HUES64 (cell line): ENCODE data around the gene WRAP53.

Experiments used
- H3K27ac ChIP-seq: 2 replicates; pipeline ENCODE4 v1.7.0; 2013; ENCODE audit warnings: low read depth, low read length, inconsistent platforms
- H3K27me3 ChIP-seq: 2 replicates; pipeline ENCODE4 v1.6.1; 2013; ENCODE audit warnings: mild to moderate bottlenecking, low read length; ENCODE audit not compliant: insufficient read depth
- H3K36me3 ChIP-seq: 2 replicates; pipeline ENCODE4 v1.6.1; 2013; ENCODE audit warnings: mild to moderate bottlenecking, low read length; ENCODE audit not compliant: insufficient read depth
- H3K4me1 ChIP-seq: 2 replicates; pipeline ENCODE4 v1.6.1; 2013; ENCODE audit warnings: mild to moderate bottlenecking, low read length, moderate library complexity; ENCODE audit not compliant: insufficient read depth
- H3K4me3 ChIP-seq: 2 replicates; pipeline ENCODE4 v1.5.1; 2013; ENCODE audit warnings: mild to moderate bottlenecking, low read length, moderate library complexity
- H3K9ac ChIP-seq: 2 replicates; pipeline ENCODE4 v1.6.1; 2013; ENCODE audit warnings: mild to moderate bottlenecking, low read depth, low read length
- H3K9me3 ChIP-seq: 2 replicates; pipeline ENCODE4 v1.6.1; 2013; ENCODE audit warnings: low read depth, low read length; ENCODE audit not compliant: insufficient read depth
- whole genome bisulfite sequencing: fragments of 150-250, 120-280 bp; methylation state at CpG from one replicate; pipeline ENCODE4 v1.1.7; 2013; ENCODE audit warnings: missing lambda C conversion rate; 5-methylcytosine and 5-hydroxymethylcytosine counted together

Gene WRAP53

GRCh38 chr17:7729816-7730215 is 41.5 kb downstream of the WRAP53 start:
- Histone ChIP-seq H3K4me3 (no peak overlapping the region), H3K27ac (no peak overlapping the region), H3K4me1 (no peaks in the 10 kb centered on the region), H3K27me3 (no peaks in the 10 kb centered on the region), H3K36me3 (no peaks in the 10 kb centered on the region), H3K9ac (no peak overlapping the region), H3K9me3 (no peaks in the 10 kb centered on the region)
- 63% methylated on average over 1 of the region's 1 CpG for WGBS

- WGBS = 94% methylated on average over 14 of the region's 14 CpGs
- H3K27me3 ChIP-seq = peaks cover 10% of the 10 kb centered on the region; the same call in 1 of the 2 replicates
- H3K4me1 ChIP-seq = no peaks in the 10 kb centered on the region
- H3K9me3 ChIP-seq = no peaks in the 10 kb centered on the region
- H3K4me3 ChIP-seq = no peak overlapping the region
- no peaks in the 10 kb centered on the region for H3K36me3 ChIP-seq
- no peak overlapping the region for H3K9ac ChIP-seq
- H3K27ac ChIP-seq = no peak overlapping the region
Measured at GRCh38 chr17:7732981-7733539, 44.8 kb downstream of the WRAP53 start.

GRCh38 chr17:7737601-7738000 is 49.3 kb downstream of the WRAP53 start:
- H3K27ac ChIP-seq = no peak overlapping the region
- H3K27me3 ChIP-seq = peaks cover 13% of the 10 kb centered on the region; the same call in 1 of the 2 replicates
- no peaks in the 10 kb centered on the region for H3K9me3 ChIP-seq
- H3K9ac ChIP-seq = no peak overlapping the region
- H3K36me3 ChIP-seq = no peaks in the 10 kb centered on the region
- 91% methylated on average over 5 of the region's 5 CpGs for WGBS
- no peak overlapping the region for H3K4me3 ChIP-seq
- no peaks in the 10 kb centered on the region for H3K4me1 ChIP-seq

GRCh38 chr17:7739746-7740145 is 51.5 kb downstream of the WRAP53 start:
- H3K9ac ChIP-seq = no peak overlapping the region
- peaks cover 13% of the 10 kb centered on the region; the same call in 1 of the 2 replicates for H3K27me3 ChIP-seq
- no peaks in the 10 kb centered on the region for H3K36me3 ChIP-seq
- H3K4me1 ChIP-seq = no peaks in the 10 kb centered on the region
- no peaks in the 10 kb centered on the region for H3K9me3 ChIP-seq
- 83% methylated on average over 14 of the region's 14 CpGs for WGBS
- no peak overlapping the region for H3K27ac ChIP-seq
- H3K4me3 ChIP-seq = no peak overlapping the region

GRCh38 chr17:7740481-7741001 is 52.3 kb downstream of the WRAP53 start:
- Histone ChIP-seq H3K9ac (no peak overlapping the region), H3K36me3 (no peaks in the 10 kb centered on the region), H3K9me3 (no peaks in the 10 kb centered on the region), H3K27ac (no peak overlapping the region), H3K4me3 (no peak overlapping the region), H3K4me1 (no peaks in the 10 kb centered on the region), H3K27me3 (peaks cover 13% of the 10 kb centered on the region; the same call in 1 of the 2 replicates)
- WGBS = 92% methylated on average over 42 of the region's 42 CpGs

GRCh38 chr17:7742729-7743128 is 54.5 kb downstream of the WRAP53 start:
- no peak overlapping the region for H3K27ac ChIP-seq
- peaks cover 5% of the 10 kb centered on the region; the same call in 1 of the 2 replicates for H3K27me3 ChIP-seq
- no peaks in the 10 kb centered on the region for H3K9me3 ChIP-seq
- no peak overlapping the region for H3K4me3 ChIP-seq
- H3K36me3 ChIP-seq = no peaks in the 10 kb centered on the region
- WGBS = 94% methylated on average over 10 of the region's 10 CpGs
- no peaks in the 10 kb centered on the region for H3K4me1 ChIP-seq
- H3K9ac ChIP-seq = no peak overlapping the region

- Histone ChIP-seq H3K9ac (no peak overlapping the region), H3K27ac (no peak overlapping the region), H3K36me3 (no peaks in the 10 kb centered on the region), H3K4me1 (no peaks in the 10 kb centered on the region), H3K4me3 (no peak overlapping the region), H3K27me3 (peaks cover 3% of the 10 kb centered on the region; the same call in 1 of the 2 replicates), H3K9me3 (no peaks in the 10 kb centered on the region)
- WGBS = 91% methylated on average over 8 of the region's 8 CpGs
Measured at GRCh38 chr17:7744416-7744815, 56.1 kb downstream of the WRAP53 start.

GRCh38 chr17:7745748-7746470 is 57.6 kb downstream of the WRAP53 start:
- Histone ChIP-seq H3K4me3 (no peak overlapping the region), H3K9ac (no peak overlapping the region), H3K36me3 (no peaks in the 10 kb centered on the region), H3K27ac (no peak overlapping the region), H3K4me1 (no peaks in the 10 kb centered on the region), H3K27me3 (no peaks in the 10 kb centered on the region), H3K9me3 (no peaks in the 10 kb centered on the region)
- WGBS = 58% methylated on average over 6 of the region's 7 CpGs

GRCh38 chr17:7747635-7748071 is 59.4 kb downstream of the WRAP53 start:
- no peaks in the 10 kb centered on the region for H3K27me3 ChIP-seq
- WGBS = 85% methylated on average over 3 of the region's 4 CpGs
- H3K4me3 ChIP-seq = no peak overlapping the region
- H3K9ac ChIP-seq = no peak overlapping the region
- no peaks in the 10 kb centered on the region for H3K4me1 ChIP-seq
- H3K36me3 ChIP-seq = no peaks in the 10 kb centered on the region
- no peaks in the 10 kb centered on the region for H3K9me3 ChIP-seq
- H3K27ac ChIP-seq = no peak overlapping the region

- Histone ChIP-seq H3K36me3 (no peaks in the 10 kb centered on the region), H3K4me3 (no peak overlapping the region), H3K9ac (no peak overlapping the region), H3K4me1 (no peaks in the 10 kb centered on the region), H3K27me3 (no peaks in the 10 kb centered on the region), H3K27ac (no peak overlapping the region), H3K9me3 (no peaks in the 10 kb centered on the region)
- WGBS = 82% methylated on average over 10 of the region's 10 CpGs
Measured at GRCh38 chr17:7748076-7748775, 59.9 kb downstream of the WRAP53 start.

GRCh38 chr17:7750321-7750821 is 62.1 kb downstream of the WRAP53 start:
- Histone ChIP-seq H3K27ac (no peak overlapping the region), H3K4me3 (no peak overlapping the region), H3K36me3 (no peaks in the 10 kb centered on the region), H3K4me1 (no peaks in the 10 kb centered on the region), H3K9ac (no peak overlapping the region), H3K27me3 (no peaks in the 10 kb centered on the region), H3K9me3 (no peaks in the 10 kb centered on the region)
- 85% methylated on average over 4 of the region's 4 CpGs for WGBS
